ENCODE data around the gene UTP25.
"Not testable (repeated sequence)": the region's sequence is repeated elsewhere in the genome, so short reads cannot be mapped to it uniquely, and the experiment has no call there.

Gene UTP25

GRCh38 chr1:209901211-209901610 lies 73.4 kb downstream of the UTP25 start:
- in situ Hi-C loops (cut with HindIII; ENCODE audit: low pct_unique_long_range_greater_than_20kb, low sequenced_read_pairs) = no loop called here
- no peak for TF ChIP-seq JUND (IDR thresholded peaks at IDR 0.05; ENCODE audit: low read depth)
- DNase-seq (ENCODE audit: low read depth in 1 of 2, low spot score in 1 of 2) = no peak

- in situ Hi-C loops (cut with HindIII; ENCODE audit: low pct_unique_long_range_greater_than_20kb, low sequenced_read_pairs) = not testable (repeated sequence)
These were observed 77.0 kb downstream of the UTP25 start for GRCh38 chr1:209904774-209905173.

More at GRCh38 chr1:209904774-209905173, 77.0 kb downstream of the UTP25 start:
- DNase-seq (ENCODE audit: low read depth in 1 of 2, low spot score in 1 of 2) = not testable (repeated sequence)
